NCI-H2107 treated with DMSO at 0.1 percent for 48 hours (cell line): ENCODE measurements around the gene PNMA1.

Source experiments
- DNase-seq: peaks from one replicate; lab custom pipeline; 2025; ENCODE audit not compliant: unreplicated experiment; lab: John Stamatoyannopoulos, UW

The PNMA1 gene

GRCh38 chr14:73739174-73739898, 25.2 kb upstream of the PNMA1 start:
- DNase-seq: no peak

- no peak for DNase-seq
Observed at GRCh38 chr14:73738518-73739173, 24.5 kb upstream of the PNMA1 start.

- no peak for DNase-seq
Observed at GRCh38 chr14:73736842-73737241, 22.7 kb upstream of the PNMA1 start.

- DNase-seq: no peak
Observed at GRCh38 chr14:73732006-73732405, 17.8 kb upstream of the PNMA1 start.

GRCh38 chr14:73731111-73731510, 16.9 kb upstream of the PNMA1 start:
- DNase-seq: no peak

- DNase-seq: no peak
Observed at GRCh38 chr14:73729556-73730265, 15.5 kb upstream of the PNMA1 start.

- DNase-seq: peak; percentile 74
Observed at GRCh38 chr14:73728717-73729330, 14.6 kb upstream of the PNMA1 start.

- no peak for DNase-seq
Observed at GRCh38 chr14:73727166-73727565, 13.0 kb upstream of the PNMA1 start.

GRCh38 chr14:73726025-73726961, 12.1 kb upstream of the PNMA1 start:
- no peak for DNase-seq

GRCh38 chr14:73725116-73726024, 11.2 kb upstream of the PNMA1 start:
- no peak for DNase-seq

- no peak for DNase-seq
Observed at GRCh38 chr14:73724696-73725095, 10.5 kb upstream of the PNMA1 start.

GRCh38 chr14:73723797-73724661, 9.8 kb upstream of the PNMA1 start:
- DNase-seq: peak; percentile 88

- no peak for DNase-seq
Observed at GRCh38 chr14:73723406-73723796, 9.2 kb upstream of the PNMA1 start.

- DNase-seq: no peak
Observed at GRCh38 chr14:73722581-73722980, 8.4 kb upstream of the PNMA1 start.

GRCh38 chr14:73721101-73721821, 7.1 kb upstream of the PNMA1 start:
- DNase-seq: no peak

GRCh38 chr14:73720636-73721035, 6.5 kb upstream of the PNMA1 start:
- DNase-seq: no peak

- DNase-seq: no peak
Observed at GRCh38 chr14:73719791-73720190, 5.6 kb upstream of the PNMA1 start.

GRCh38 chr14:73719361-73719760, 5.2 kb upstream of the PNMA1 start:
- no peak for DNase-seq
